ENCODE measurements around the gene TMEM63A. TPM values are rescaled to one million over a fixed set of nuclear protein-coding genes. Genes with fewer than 3 reads are reported as not detected.

Gene TMEM63A
- total RNA-seq, 1 experiment from 2014 or later = 47.5 TPM

- ChIA-PET POLR2A (ENCODE audit: unreplicated experiment) (interaction anchor here (1.5 kb wide), 1 partner anchor 57 kb away, joined by 4 read pairs; no protein-coding TSS in a partner anchor), CTCF (interaction anchor here (0.8 kb wide), 1 partner anchor 26 kb away, joined by 3 read pairs; no protein-coding TSS in a partner anchor)
- TF ChIP-seq EZH2phosphoT487 (IDR thresholded peaks at IDR 0.05; ENCODE audit: borderline replicate concordance, low read length) (no peak), EZH2 (IDR thresholded peaks at IDR 0.05; ENCODE audit: low read length, unreplicated experiment) (no peak), CTCF (conservative IDR thresholded peaks at IDR 0.05; ENCODE audit: low read depth, low read length) (no peak)
- ATAC-seq = no peak
- peak overlapping the region; percentile 85 for H3K4me2 ChIP-seq (ENCODE audit: low read length)
- no peaks in the 10 kb centered on the region for H3K9me3 ChIP-seq (ENCODE audit: low read length)
- no peaks in the 10 kb centered on the region for H3K27me3 ChIP-seq (ENCODE audit: low read length)
- H3K27ac ChIP-seq (ENCODE audit: low read length) = peak overlapping the region; percentile 72
- H4K20me1 ChIP-seq (ENCODE audit: low read length) = peaks cover 3% of the 10 kb centered on the region; the same call in 1 of the 2 replicates
- peaks cover 28% of the 10 kb centered on the region for H3K79me2 ChIP-seq (ENCODE audit: low read length)
- BruUV-seq (replicated peaks) = no TSS peak
- H3F3A ChIP-seq (ENCODE audit: low read length, unreplicated experiment) = no peaks in the 10 kb centered on the region
- H3K9me2 ChIP-seq (replicated peaks; ENCODE audit: low read length) = no peaks in the 10 kb centered on the region
- H3K36me3 ChIP-seq (ENCODE audit: low read depth, low read length) = peaks cover 7% of the 10 kb centered on the region; the same call in 1 of the 2 replicates
- intact Hi-C loops (cut with micrococcal nuclease) = no loop called here
- DNase-seq = no peak
- H3K4me1 ChIP-seq (ENCODE audit: insufficient read depth, low read length) = peaks cover 46% of the 10 kb centered on the region
- H3K4me3 ChIP-seq (ENCODE audit: low read length) = peak overlapping the region; percentile 89
- H3K9ac ChIP-seq (ENCODE audit: low read length) = peak overlapping the region; percentile 95
- peak overlapping the region; percentile 77; the same call in 1 of the 2 replicates for H2AFZ ChIP-seq (ENCODE audit: low read length)
Observed at GRCh38 chr1:225923381-225923691, 41.2 kb upstream of the TMEM63A start.

GRCh38 chr1:225921734-225922709 is 39.8 kb upstream of the TMEM63A start:
- ChIA-PET POLR2A (ENCODE audit: unreplicated experiment) (interaction anchor here (0.6 to 0.9 kb wide), 2 partner anchors 41 to 50 kb away, joined by 3 to 10 read pairs; no protein-coding TSS in a partner anchor), CTCF (interaction anchor here (0.6 kb wide), 1 partner anchor 202 kb away, joined by 4 read pairs; no protein-coding TSS in a partner anchor)
- H3K9me3 ChIP-seq (ENCODE audit: low read length) = no peaks in the 10 kb centered on the region
- peaks cover 46% of the 10 kb centered on the region for H3K4me1 ChIP-seq (ENCODE audit: insufficient read depth, low read length)
- H2AFZ ChIP-seq (ENCODE audit: low read length) = no peak overlapping the region
- DNase-seq (peak; percentile 91), ATAC-seq (peak; percentile 30)
- peaks cover 3% of the 10 kb centered on the region; the same call in 1 of the 2 replicates for H4K20me1 ChIP-seq (ENCODE audit: low read length)
- H3K27ac ChIP-seq (ENCODE audit: low read length) = peak overlapping the region; percentile 72
- BruUV-seq (replicated peaks) = no TSS peak
- peaks cover 12% of the 10 kb centered on the region; the same call in 1 of the 2 replicates for H3K36me3 ChIP-seq (ENCODE audit: low read depth, low read length)
- H3K9ac ChIP-seq (ENCODE audit: low read length) = no peak overlapping the region
- H3K4me3 ChIP-seq (ENCODE audit: low read length) = no peak overlapping the region
- peaks cover 28% of the 10 kb centered on the region for H3K79me2 ChIP-seq (ENCODE audit: low read length)
- H3K27me3 ChIP-seq (ENCODE audit: low read length) = no peaks in the 10 kb centered on the region
- H3K4me2 ChIP-seq (ENCODE audit: low read length) = peak overlapping the region; percentile 85
- no peaks in the 10 kb centered on the region for H3K9me2 ChIP-seq (replicated peaks; ENCODE audit: low read length)
- intact Hi-C loops (cut with micrococcal nuclease) = loop anchor here (2.0 kb wide), 1 partner anchor 39 kb away; the partner anchor contains the start of gene TMEM63A
- no peaks in the 10 kb centered on the region for H3F3A ChIP-seq (ENCODE audit: low read length, unreplicated experiment)
- no peak for TF ChIP-seq EZH2 (IDR thresholded peaks at IDR 0.05; ENCODE audit: low read length, unreplicated experiment)

- no TSS peak for BruUV-seq (replicated peaks)
- Histone ChIP-seq H3K27me3 (ENCODE audit: low read length) (no peaks in the 10 kb centered on the region), H3K4me1 (ENCODE audit: insufficient read depth, low read length) (peaks cover 46% of the 10 kb centered on the region), H3K4me2 (ENCODE audit: low read length) (peak overlapping the region; percentile 54), H3K27ac (ENCODE audit: low read length) (peak overlapping the region; percentile 45), H3K4me3 (ENCODE audit: low read length) (no peak overlapping the region), H3K36me3 (ENCODE audit: low read depth, low read length) (peaks cover 16% of the 10 kb centered on the region; the same call in 1 of the 2 replicates), H4K20me1 (ENCODE audit: low read length) (peaks cover 3% of the 10 kb centered on the region; the same call in 1 of the 2 replicates), H3K79me2 (ENCODE audit: low read length) (peaks cover 28% of the 10 kb centered on the region), H2AFZ (ENCODE audit: low read length) (no peak overlapping the region), H3K9me2 (replicated peaks; ENCODE audit: low read length) (no peaks in the 10 kb centered on the region), H3K9me3 (ENCODE audit: low read length) (no peaks in the 10 kb centered on the region), H3K9ac (ENCODE audit: low read length) (no peak overlapping the region), H3F3A (ENCODE audit: low read length, unreplicated experiment) (no peaks in the 10 kb centered on the region)
- peak; percentile 93 for DNase-seq
- TF ChIP-seq CTCF (conservative IDR thresholded peaks at IDR 0.05; ENCODE audit: low read depth, low read length) (no peak), EZH2phosphoT487 (IDR thresholded peaks at IDR 0.05; ENCODE audit: borderline replicate concordance, low read length) (no peak), EZH2 (IDR thresholded peaks at IDR 0.05; ENCODE audit: low read length, unreplicated experiment) (no peak)
- peak; percentile 33 for ATAC-seq
- ChIA-PET POLR2A (ENCODE audit: unreplicated experiment) (interaction anchor here (0.6 kb wide), 1 partner anchor 11 kb away, joined by 3 read pairs; no protein-coding TSS in a partner anchor), CTCF (no interaction called here)
- intact Hi-C loops (cut with micrococcal nuclease) = loop anchor here (1.0 to 2.0 kb wide), 2 partner anchors 37 to 49 kb away; partner anchors contain the start of gene TMEM63A
Observed at GRCh38 chr1:225919906-225920305, 37.7 kb upstream of the TMEM63A start.
